Calu3 (cell line): ENCODE data around the gene MYL12B. TPM values are rescaled to one million over a fixed set of nuclear protein-coding genes. Genes with fewer than 3 reads are reported as not detected.
A peak's percentile ranks its signal among the peaks of the same experiment; 100 is the strongest.

Source experiments
- BruUV-seq: library from RNA; stranded (reverse); fragments of 400-500 nt; replicated peaks from 2 replicates; lab custom pipeline; 2021; lab: Mats Ljungman, UMichigan
- CTCF ChIA-PET: fragments of 300-600 bp; sonication (Branson Sonifier 250); formaldehyde crosslinking; loops from one replicate; lab custom pipeline; 2022; ENCODE audit warnings: antibody characterized with exemption; lab: Charles Lee
- DNase-seq: peaks from one replicate; pipeline ENCODE4 v3.0.0; 2022
- H3K27ac Mint-ChIP-seq: one replicate; pipeline ENCODE4 v1.8.0; 2022; ENCODE audit warnings: mixed read lengths; ENCODE audit not compliant: unreplicated experiment
- H3K27me3 Mint-ChIP-seq: one replicate; pipeline ENCODE4 v1.8.0; 2022; ENCODE audit warnings: mixed read lengths; ENCODE audit not compliant: unreplicated experiment
- H3K36me3 Mint-ChIP-seq: one replicate; pipeline ENCODE4 v1.8.0; 2022; ENCODE audit warnings: mild to moderate bottlenecking, moderate library complexity, mixed read lengths; ENCODE audit not compliant: insufficient read depth, unreplicated experiment
- H3K4me1 Mint-ChIP-seq: one replicate; pipeline ENCODE4 v1.8.0; 2022; ENCODE audit warnings: mild to moderate bottlenecking, low read depth, mixed read lengths; ENCODE audit not compliant: unreplicated experiment
- H3K4me3 Mint-ChIP-seq: one replicate; pipeline ENCODE4 v1.8.0; 2022; ENCODE audit warnings: mild to moderate bottlenecking, low read depth, moderate library complexity, mixed read lengths; ENCODE audit not compliant: unreplicated experiment
- H3K9me3 Mint-ChIP-seq: one replicate; pipeline ENCODE4 v1.8.0; 2022; ENCODE audit warnings: low read depth, mixed read lengths; ENCODE audit not compliant: unreplicated experiment
- intact Hi-C: fragments of 100-400 bp; cut with micrococcal nuclease; formaldehyde crosslinking; loops from one replicate; pipeline ENCODE4 v1.10.0; 2022; ENCODE audit not compliant: unreplicated experiment
- total RNA-seq: library from RNA; stranded (reverse); gene quantifications from 2 replicates; pipeline ENCODE4 v1.2.3, GENCODE V29; 2022
- TF ChIP-seq, protein P1 (sequence below): fragments of 200-600 bp; IDR thresholded peaks from one replicate; pipeline ENCODE4 v1.8.0; 2022; ENCODE audit warnings: antibody characterized with exemption; ENCODE audit not compliant: unreplicated experiment

The MYL12B gene
- total RNA-seq, 1 experiment from 2014 or later = 523 TPM

DNA sequence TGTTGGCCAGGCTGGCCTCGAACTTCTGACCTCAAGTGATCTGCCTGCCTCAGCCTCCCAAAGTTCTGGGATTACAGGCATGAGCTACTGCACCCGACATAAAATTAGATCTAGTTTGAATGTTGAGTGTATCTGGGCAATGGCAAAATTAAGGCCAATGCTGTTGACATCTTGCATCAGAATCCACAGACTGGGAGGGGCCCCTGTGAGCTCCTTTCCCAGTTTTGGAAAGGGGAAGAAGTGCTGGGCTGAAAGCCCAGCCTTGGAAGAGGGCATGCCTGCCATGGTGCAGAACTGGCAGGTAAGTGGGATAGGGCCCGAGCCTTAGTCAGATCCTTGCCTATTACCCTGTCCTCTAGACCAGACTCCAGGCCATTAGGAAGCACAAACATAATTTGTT, 37.7 kb upstream of the MYL12B start:
- Mint-ChIP-seq H3K9me3 (no peaks in the 10 kb centered on the region), H3K36me3 (peaks cover 8% of the 10 kb centered on the region), H3K27ac (no peak overlapping the region), H3K27me3 (no peaks in the 10 kb centered on the region), H3K4me3 (no peak overlapping the region), H3K4me1 (peaks cover 28% of the 10 kb centered on the region)
- no peak for DNase-seq
- TF ChIP-seq, protein P1, sequence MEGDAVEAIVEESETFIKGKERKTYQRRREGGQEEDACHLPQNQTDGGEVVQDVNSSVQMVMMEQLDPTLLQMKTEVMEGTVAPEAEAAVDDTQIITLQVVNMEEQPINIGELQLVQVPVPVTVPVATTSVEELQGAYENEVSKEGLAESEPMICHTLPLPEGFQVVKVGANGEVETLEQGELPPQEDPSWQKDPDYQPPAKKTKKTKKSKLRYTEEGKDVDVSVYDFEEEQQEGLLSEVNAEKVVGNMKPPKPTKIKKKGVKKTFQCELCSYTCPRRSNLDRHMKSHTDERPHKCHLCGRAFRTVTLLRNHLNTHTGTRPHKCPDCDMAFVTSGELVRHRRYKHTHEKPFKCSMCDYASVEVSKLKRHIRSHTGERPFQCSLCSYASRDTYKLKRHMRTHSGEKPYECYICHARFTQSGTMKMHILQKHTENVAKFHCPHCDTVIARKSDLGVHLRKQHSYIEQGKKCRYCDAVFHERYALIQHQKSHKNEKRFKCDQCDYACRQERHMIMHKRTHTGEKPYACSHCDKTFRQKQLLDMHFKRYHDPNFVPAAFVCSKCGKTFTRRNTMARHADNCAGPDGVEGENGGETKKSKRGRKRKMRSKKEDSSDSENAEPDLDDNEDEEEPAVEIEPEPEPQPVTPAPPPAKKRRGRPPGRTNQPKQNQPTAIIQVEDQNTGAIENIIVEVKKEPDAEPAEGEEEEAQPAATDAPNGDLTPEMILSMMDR = no peak
- CTCF ChIA-PET = no interaction called here
- no TSS peak for BruUV-seq
- intact Hi-C loops = no loop called here

DNA sequence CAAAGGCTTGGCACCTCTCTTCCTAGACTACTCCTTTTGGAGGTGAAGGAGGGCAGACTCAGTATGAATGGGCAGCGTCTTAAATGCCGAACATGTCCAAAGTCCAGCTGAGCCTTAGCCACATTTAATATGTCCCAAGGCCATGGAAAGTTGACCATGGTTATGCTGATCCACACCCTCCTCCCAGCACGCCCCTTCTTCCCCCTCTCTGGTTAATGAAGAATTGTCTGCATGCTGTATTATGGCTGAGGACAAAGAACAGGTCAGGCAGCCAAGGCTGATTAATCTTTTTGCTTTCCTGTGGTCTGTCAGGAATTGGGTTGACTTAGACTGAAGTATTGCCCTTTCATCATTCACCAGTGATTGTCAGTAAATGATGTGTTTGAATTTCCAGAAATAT, 36.3 kb upstream of the MYL12B start:
- H3K27ac Mint-ChIP-seq = peak overlapping the region; percentile 68
- TF ChIP-seq, protein P1 = no peak
- H3K4me1 Mint-ChIP-seq = peaks cover 28% of the 10 kb centered on the region
- no peaks in the 10 kb centered on the region for H3K27me3 Mint-ChIP-seq
- peaks cover 8% of the 10 kb centered on the region for H3K36me3 Mint-ChIP-seq
- intact Hi-C loops = no loop called here
- BruUV-seq = no TSS peak
- DNase-seq = no peak
- H3K4me3 Mint-ChIP-seq = no peak overlapping the region
- CTCF ChIA-PET = interaction anchor here (0.6 kb wide), 1 partner anchor 70 kb away, joined by 3 read pairs; no protein-coding TSS in a partner anchor
- no peaks in the 10 kb centered on the region for H3K9me3 Mint-ChIP-seq

DNA sequence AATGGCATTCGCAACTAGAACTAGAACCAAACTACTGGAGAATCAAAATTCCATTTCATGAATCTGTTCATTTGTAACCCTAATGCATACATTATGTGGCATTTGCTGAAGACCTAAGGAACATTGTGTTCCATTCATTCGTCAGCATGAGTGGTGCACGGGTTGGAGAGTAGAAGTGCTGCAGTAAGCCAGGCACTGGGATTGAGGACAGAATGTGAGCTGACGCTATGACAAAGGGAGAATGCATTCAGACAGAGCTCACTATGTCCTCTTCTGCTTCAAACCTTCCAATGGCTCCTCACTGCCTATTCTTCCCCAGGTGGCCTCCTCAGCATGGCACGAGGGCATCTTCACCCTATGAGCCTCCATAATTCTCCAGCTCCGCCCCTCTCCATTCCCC, 35.9 kb upstream of the MYL12B start:
- intact Hi-C loops = no loop called here
- BruUV-seq = no TSS peak
- no peak for DNase-seq
- H3K36me3 Mint-ChIP-seq = peaks cover 8% of the 10 kb centered on the region
- H3K27me3 Mint-ChIP-seq = no peaks in the 10 kb centered on the region
- CTCF ChIA-PET = no interaction called here
- no peaks in the 10 kb centered on the region for H3K9me3 Mint-ChIP-seq
- H3K4me3 Mint-ChIP-seq = no peak overlapping the region
- H3K27ac Mint-ChIP-seq = no peak overlapping the region
- H3K4me1 Mint-ChIP-seq = peaks cover 28% of the 10 kb centered on the region
- TF ChIP-seq, protein P1 = no peak

DNA sequence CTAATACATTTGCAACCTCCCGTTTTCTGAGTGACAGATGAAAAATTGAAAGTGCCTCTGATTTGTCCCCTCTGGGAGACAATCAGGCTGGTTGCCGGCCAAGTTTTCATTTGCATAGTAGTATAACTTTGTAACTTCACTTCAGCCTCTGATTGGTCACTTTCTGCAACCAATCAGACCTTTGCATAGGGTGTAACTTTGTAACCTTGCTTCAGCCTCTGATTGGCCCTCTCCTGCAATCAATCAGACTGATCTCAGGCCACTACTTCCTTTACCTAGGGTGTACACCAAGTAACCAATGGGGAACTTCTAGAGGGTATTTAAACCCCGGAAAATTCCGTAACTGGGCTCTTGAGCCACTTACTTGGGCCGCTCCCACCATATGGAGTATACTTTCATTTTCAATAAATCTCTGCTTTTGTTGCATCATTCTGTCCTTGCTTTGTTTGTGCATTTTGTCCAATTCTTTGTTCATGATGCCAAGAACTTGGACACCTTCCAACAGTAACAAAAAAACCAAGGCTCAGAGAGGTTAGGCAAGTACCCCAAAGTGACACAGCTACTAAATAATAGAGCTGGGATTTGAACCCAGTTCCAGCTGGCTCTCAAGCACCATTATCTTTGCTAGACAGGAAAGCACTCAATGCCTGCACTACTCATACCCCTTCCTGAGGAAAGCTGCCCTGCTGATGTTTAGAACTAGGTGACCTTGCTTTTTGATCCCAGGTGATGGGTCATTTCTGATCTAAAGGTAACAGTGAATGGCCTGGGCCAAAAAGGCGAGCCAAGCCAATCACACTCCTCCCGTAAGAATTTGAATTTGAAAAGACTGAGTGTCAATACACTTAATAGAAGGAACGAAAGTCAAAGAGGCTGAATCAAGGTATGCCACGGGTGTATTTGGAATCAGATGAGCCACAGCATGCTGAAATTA, 31.3 kb upstream of the MYL12B start:
- no peak for DNase-seq
- H3K36me3 Mint-ChIP-seq = peaks cover 2% of the 10 kb centered on the region
- CTCF ChIA-PET = interaction anchor here (0.6 to 0.7 kb wide), 3 partner anchors 7 to 1854 kb away, joined by 3 to 7 read pairs (median 4); no protein-coding TSS in a partner anchor
- BruUV-seq = no TSS peak
- TF ChIP-seq, protein P1 = no peak
- H3K9me3 Mint-ChIP-seq = no peaks in the 10 kb centered on the region
- peaks cover 10% of the 10 kb centered on the region for H3K4me1 Mint-ChIP-seq
- H3K4me3 Mint-ChIP-seq = no peak overlapping the region
- intact Hi-C loops = no loop called here
- no peaks in the 10 kb centered on the region for H3K27me3 Mint-ChIP-seq
- H3K27ac Mint-ChIP-seq = no peak overlapping the region
